Right atrium auricular region (tissue), 2 donors: ENCODE results near the gene TMOD2. TPM values are rescaled to one million over a fixed set of nuclear protein-coding genes. Genes with fewer than 3 reads are reported as not detected.

ENCODE experiments used
- DNase-seq: peaks from one replicate; pipeline ENCODE4 v3.0.0-alpha.2; 2019; ENCODE audit warnings: low spot score
- H3K27ac ChIP-seq, 2 donors: fragments of 200-600 bp; sonication (generic); 1 replicate in 1 of 2; 2 replicates in 1 of 2; pipeline ENCODE4 v1.5.1; 2016 to 2019
- H3K27me3 ChIP-seq, 2 donors: fragments of 200-600 bp; sonication (generic); one replicate each; pipeline versions ENCODE4 v1.5.1 to v1.6.0; 2017 to 2019
- H3K36me3 ChIP-seq: fragments of 200-600 bp; sonication (generic); one replicate; pipeline ENCODE4 v1.5.1; 2016
- H3K4me1 ChIP-seq, 2 donors: fragments of 200-600 bp; sonication (generic); one replicate each; pipeline versions ENCODE4 v1.5.1 to v1.6.0; 2017 to 2019
- H3K4me3 ChIP-seq, 2 donors: fragments of 200-600 bp; sonication (generic); 1 replicate in 1 of 2; 2 replicates in 1 of 2; pipeline ENCODE4 v1.5.1; 2017 to 2019; ENCODE audit warnings: mild to moderate bottlenecking in 1 of 2, moderate library complexity in 1 of 2
- H3K9me3 ChIP-seq, 2 donors: fragments of 200-600 bp; sonication (generic); one replicate each; pipeline ENCODE4 v1.5.1; 2019
- CTCF ChIP-seq, 2 donors: fragments of 200-600 bp; sonication (generic); IDR thresholded peaks; one replicate each; pipeline ENCODE4 v1.5.1; 2019; ENCODE audit warnings: antibody characterized with exemption in 2 of 2
- total RNA-seq, 2 donors: library from RNA; depleted of rRNA; stranded (reverse); fragments of >200 nt; gene quantifications; one replicate each; pipeline ENCODE4 v1.1.0, GENCODE V29; 2016

TMOD2 gene
- total RNA-seq, 2 donors from 2014 or later: 5.4 to 7.0 TPM

- no peak for DNase-seq
- peak overlapping the region; percentile 33 to 55 for H3K27ac ChIP-seq
- H3K36me3 ChIP-seq: no peaks in the 10 kb centered on the region
- H3K4me3 ChIP-seq: peak overlapping the region; percentile 70 to 90
- no peak for TF ChIP-seq CTCF (IDR thresholded peaks at IDR 0.05)
- no peaks in the 10 kb centered on the region for H3K27me3 ChIP-seq
- no peaks in the 10 kb centered on the region for H3K9me3 ChIP-seq
- H3K4me1 ChIP-seq: peaks cover 0 to 12% of the 10 kb centered on the region in 2 donors
Observed at GRCh38 chr15:51751697-51752683, 593 bp downstream of the TMOD2 start.

GRCh38 chr15:51752888-51753287, 1.5 kb downstream of the TMOD2 start:
- TF ChIP-seq CTCF (IDR thresholded peaks at IDR 0.05): no peak
- no peaks in the 10 kb centered on the region for H3K27me3 ChIP-seq
- no peak overlapping the region for H3K4me3 ChIP-seq
- H3K9me3 ChIP-seq: no peaks in the 10 kb centered on the region
- H3K4me1 ChIP-seq: peaks cover 0 to 16% of the 10 kb centered on the region in 2 donors
- no peak overlapping the region for H3K27ac ChIP-seq
- DNase-seq: no peak
- no peaks in the 10 kb centered on the region for H3K36me3 ChIP-seq

GRCh38 chr15:51754267-51754666, 2.9 kb downstream of the TMOD2 start:
- DNase-seq: no peak
- Histone ChIP-seq H3K27ac (no peak overlapping the region), H3K4me3 (no peak overlapping the region), H3K4me1 (peaks cover 0 to 30% of the 10 kb centered on the region in 2 donors), H3K9me3 (no peaks in the 10 kb centered on the region), H3K27me3 (no peaks in the 10 kb centered on the region), H3K36me3 (no peaks in the 10 kb centered on the region)
- TF ChIP-seq CTCF (IDR thresholded peaks at IDR 0.05): no peak

- no peak for DNase-seq
- TF ChIP-seq CTCF (IDR thresholded peaks at IDR 0.05): no peak
- H3K9me3 ChIP-seq: no peaks in the 10 kb centered on the region
- peaks cover 0 to 40% of the 10 kb centered on the region in 2 donors for H3K4me1 ChIP-seq
- H3K27me3 ChIP-seq: no peaks in the 10 kb centered on the region
- H3K36me3 ChIP-seq: no peaks in the 10 kb centered on the region
- no peak overlapping the region for H3K27ac ChIP-seq
- no peak overlapping the region for H3K4me3 ChIP-seq
Observed at GRCh38 chr15:51755790-51756189, 4.4 kb downstream of the TMOD2 start.

- Histone ChIP-seq H3K27ac (no peak overlapping the region), H3K4me1 (peaks cover 0 to 35% of the 10 kb centered on the region in 2 donors), H3K4me3 (no peak overlapping the region), H3K27me3 (no peaks in the 10 kb centered on the region), H3K36me3 (no peaks in the 10 kb centered on the region), H3K9me3 (no peaks in the 10 kb centered on the region)
- no peak for DNase-seq
- TF ChIP-seq CTCF (IDR thresholded peaks at IDR 0.05): no peak
Observed at GRCh38 chr15:51756482-51756881, 5.1 kb downstream of the TMOD2 start.
